Gastroesophageal sphincter (tissue), 3 donors: ENCODE data around the gene PDE4B.

Experiments used
- EP300 ChIP-seq: sonication (generic); formaldehyde crosslinking; IDR thresholded peaks from one replicate; pipeline ENCODE4 v1.6.1; 2017; ENCODE audit warnings: antibody characterized with exemption, mild to moderate bottlenecking
- POLR2A ChIP-seq, 2 donors: fragments of 450-650 bp; IDR thresholded peaks; one replicate each; pipeline ENCODE4 v1.6.1; 2017; ENCODE audit warnings: antibody characterized with exemption in 2 of 2, mild to moderate bottlenecking in 2 of 2, moderate library complexity in 1 of 2
- POLR2AphosphoS5 ChIP-seq: sonication (generic); formaldehyde crosslinking; IDR thresholded peaks from one replicate; pipeline ENCODE4 v1.6.1; 2017; ENCODE audit warnings: antibody characterized with exemption
- TF ChIP-seq, protein P1 (sequence below), 4 experiments: fragments of 200-600 bp in 2 of 4; fragments of 450-650 bp in 2 of 4; sonication (generic) in 1 of 4; IDR thresholded peaks; one replicate each; pipeline ENCODE4 v1.5.1; 2017 to 2019; ENCODE audit warnings: antibody characterized with exemption in 4 of 4, mild to moderate bottlenecking in 2 of 4, moderate library complexity in 2 of 4

DNA sequence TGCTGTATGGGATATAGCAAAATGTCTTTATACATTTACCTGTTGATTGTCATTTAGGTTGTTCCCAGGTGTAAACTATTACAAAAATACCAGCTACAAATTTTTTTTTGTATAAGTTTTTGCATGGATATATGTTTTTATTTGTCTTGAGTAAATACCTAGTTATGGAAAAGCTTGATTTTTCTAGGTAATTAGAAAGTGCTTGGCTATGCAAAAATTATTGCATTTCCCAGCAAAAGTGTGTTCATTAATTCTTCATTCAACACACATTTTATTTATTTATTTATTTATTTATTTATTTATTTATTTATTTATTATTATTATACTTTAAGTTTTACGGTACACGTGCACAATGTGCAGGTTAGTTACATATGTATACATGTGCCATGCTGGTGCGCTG lies 22.1 kb downstream of the PDE4B start:
- TF ChIP-seq POLR2A (IDR thresholded peaks at IDR 0.05) (no peak), EP300 (no peak), POLR2AphosphoS5 (no peak)
- TF ChIP-seq, protein P1, sequence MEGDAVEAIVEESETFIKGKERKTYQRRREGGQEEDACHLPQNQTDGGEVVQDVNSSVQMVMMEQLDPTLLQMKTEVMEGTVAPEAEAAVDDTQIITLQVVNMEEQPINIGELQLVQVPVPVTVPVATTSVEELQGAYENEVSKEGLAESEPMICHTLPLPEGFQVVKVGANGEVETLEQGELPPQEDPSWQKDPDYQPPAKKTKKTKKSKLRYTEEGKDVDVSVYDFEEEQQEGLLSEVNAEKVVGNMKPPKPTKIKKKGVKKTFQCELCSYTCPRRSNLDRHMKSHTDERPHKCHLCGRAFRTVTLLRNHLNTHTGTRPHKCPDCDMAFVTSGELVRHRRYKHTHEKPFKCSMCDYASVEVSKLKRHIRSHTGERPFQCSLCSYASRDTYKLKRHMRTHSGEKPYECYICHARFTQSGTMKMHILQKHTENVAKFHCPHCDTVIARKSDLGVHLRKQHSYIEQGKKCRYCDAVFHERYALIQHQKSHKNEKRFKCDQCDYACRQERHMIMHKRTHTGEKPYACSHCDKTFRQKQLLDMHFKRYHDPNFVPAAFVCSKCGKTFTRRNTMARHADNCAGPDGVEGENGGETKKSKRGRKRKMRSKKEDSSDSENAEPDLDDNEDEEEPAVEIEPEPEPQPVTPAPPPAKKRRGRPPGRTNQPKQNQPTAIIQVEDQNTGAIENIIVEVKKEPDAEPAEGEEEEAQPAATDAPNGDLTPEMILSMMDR (IDR thresholded peaks at IDR 0.05) = no peak
